Measurements from ENCODE around the gene KCNC4.

DNA sequence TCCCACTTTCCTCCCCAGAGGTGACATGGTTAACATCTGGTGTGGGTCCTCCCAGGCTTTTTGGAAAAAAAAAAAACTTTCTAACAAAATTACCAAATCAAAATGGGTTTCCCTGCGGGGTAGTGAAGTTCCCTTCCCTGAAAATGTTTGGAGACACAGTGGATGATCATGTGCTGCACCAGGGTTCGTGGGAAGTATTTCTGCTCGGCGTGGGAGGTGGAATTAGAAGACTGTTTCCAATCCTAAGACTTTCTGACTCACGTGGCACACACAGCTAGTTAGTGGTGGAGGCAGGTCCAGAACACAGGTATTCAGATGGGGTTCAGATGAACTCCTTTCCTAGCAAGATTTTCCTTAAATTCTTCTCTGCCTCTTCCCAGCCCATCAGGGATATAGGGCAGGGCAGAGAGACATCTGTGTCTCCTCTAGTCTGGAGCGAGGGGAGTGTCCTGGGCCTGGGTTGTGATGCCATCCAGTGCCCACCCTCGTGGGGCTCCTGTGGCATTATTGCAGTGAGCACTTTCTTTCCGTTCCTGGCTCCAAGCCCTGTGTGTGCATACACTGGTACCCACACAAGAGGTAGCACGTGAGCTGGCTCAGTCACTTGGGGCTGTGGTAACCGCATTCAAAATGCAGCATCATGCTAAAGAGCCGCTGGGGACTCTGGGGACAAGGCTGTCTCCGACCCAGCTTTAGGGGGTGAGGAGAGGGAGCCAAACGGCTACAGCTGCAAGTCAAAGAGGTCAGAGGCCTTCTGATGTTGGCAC, 27.5 kb downstream of the KCNC4 start:
- TF ChIP-seq POLR2A (IDR thresholded peaks at IDR 0.05) (no peak), EP300 (IDR thresholded peaks at IDR 0.05) (no peak), POLR2AphosphoS5 (IDR thresholded peaks at IDR 0.05) (no peak)
- TF ChIP-seq, protein P1, sequence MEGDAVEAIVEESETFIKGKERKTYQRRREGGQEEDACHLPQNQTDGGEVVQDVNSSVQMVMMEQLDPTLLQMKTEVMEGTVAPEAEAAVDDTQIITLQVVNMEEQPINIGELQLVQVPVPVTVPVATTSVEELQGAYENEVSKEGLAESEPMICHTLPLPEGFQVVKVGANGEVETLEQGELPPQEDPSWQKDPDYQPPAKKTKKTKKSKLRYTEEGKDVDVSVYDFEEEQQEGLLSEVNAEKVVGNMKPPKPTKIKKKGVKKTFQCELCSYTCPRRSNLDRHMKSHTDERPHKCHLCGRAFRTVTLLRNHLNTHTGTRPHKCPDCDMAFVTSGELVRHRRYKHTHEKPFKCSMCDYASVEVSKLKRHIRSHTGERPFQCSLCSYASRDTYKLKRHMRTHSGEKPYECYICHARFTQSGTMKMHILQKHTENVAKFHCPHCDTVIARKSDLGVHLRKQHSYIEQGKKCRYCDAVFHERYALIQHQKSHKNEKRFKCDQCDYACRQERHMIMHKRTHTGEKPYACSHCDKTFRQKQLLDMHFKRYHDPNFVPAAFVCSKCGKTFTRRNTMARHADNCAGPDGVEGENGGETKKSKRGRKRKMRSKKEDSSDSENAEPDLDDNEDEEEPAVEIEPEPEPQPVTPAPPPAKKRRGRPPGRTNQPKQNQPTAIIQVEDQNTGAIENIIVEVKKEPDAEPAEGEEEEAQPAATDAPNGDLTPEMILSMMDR (IDR thresholded peaks at IDR 0.05): no peak

Data from stomach (tissue), 4 donors.